HG02885 (cell line): Measurements from ENCODE around the gene PRUNE1.

Source experiments
- ATAC-seq: cut with Tn5 transposase; IDR thresholded peaks from one replicate; pipeline ENCODE4 v1.9.1; 2021; ENCODE audit warnings: mild to moderate bottlenecking; ENCODE audit not compliant: unreplicated experiment, poor library complexity

PRUNE1 gene

DNA sequence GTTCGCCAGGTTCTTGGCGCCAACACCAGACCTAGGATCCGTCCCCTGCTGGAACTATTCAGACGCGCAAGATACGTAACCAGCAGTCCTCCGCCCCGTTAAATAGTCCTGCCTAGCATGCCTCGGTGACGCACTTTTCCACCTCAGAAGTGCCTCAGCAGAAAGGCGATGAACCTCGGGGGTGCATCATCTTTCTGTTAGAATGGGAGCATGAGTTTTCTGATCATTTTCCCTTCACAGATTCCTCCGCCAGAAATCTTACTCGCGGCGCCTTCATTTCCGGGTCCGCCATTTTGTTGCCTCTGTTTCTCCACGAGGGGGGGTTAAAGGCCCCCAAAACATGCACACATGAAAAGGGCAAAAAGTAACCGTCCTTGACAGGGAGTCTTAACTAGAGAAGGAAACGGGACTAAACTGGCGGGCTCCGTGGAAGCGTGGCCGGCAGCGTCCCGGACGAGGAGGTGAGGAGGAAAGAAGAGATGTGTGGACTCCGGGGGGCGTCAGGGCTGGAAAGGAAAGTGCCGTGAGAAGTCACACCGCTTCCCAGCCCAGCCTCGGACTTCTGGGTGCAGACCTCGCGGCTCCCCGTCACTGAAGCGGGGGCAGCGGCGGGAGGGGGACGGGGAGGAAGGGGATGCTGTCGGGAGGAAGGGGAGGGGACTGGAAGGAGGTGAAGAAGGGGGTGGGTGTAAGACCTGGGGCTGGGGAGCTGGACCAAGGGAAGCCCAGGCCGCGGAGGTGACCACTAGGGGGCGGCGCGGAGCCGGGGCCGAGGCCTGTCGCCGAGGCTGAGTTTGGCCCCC is 62.4 kb downstream of the PRUNE1 start, which contains the start of gene GABPB2:
GABPB2 (plus strand) TSS at position 288 of the 803 bp plus-strand sequence. CDS start 17,429 bp downstream, outside the sequence.
- ATAC-seq, result peak; percentile 85

DNA sequence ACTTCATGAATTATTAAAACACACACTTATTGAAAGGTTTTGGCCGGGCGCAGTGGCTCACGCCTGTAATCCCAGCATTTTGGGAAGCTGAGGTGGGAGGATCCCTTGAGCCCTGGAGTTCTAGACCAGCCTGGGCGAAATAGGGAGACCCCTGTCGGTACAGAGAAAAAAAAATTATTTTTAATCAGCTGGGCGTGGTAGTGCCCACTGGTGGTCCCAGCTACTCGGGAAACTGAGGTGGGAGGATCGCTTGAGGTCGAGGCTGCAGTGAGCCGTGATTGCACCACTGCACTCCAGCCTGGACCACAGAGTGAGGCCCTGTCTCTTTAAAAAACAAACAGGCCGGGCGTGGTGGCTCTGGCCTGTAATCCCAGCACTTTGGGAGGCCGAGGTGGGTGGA is 64.0 kb downstream of the PRUNE1 start:
- no peak for ATAC-seq
